Pancreas (tissue), 10 donors: Measurements from ENCODE around the gene RIC8B. TPM values are rescaled to one million over a fixed set of nuclear protein-coding genes. Genes with fewer than 3 reads are reported as not detected.

ENCODE experiments used
- ATAC-seq, 4 donors: fragments of 200-7000 bp; cut with Tn5 transposase; one replicate each; pipeline versions ENCODE4 v1.8.0 to v1.9.1; 2020; ENCODE audit warnings: mild to moderate bottlenecking in 4 of 4, moderate library complexity in 4 of 4
- DNase-seq, 6 donors: peaks; one replicate each; pipeline ENCODE4 v3.0.0-alpha.2; 2020
- FAIRE-seq: peaks from 2 replicates; lab custom pipeline; 2012; peaks lifted over from hg19 to GRCh38; lab: Jason Lieb, UNC
- H3K27ac ChIP-seq, 4 donors: fragments of 200-600 bp; sonication (generic); 1 replicate in 3 of 4; 2 replicates in 1 of 4; pipeline versions ENCODE4 v1.5.0 to v1.8.0; 2020
- H3K27me3 ChIP-seq, 4 donors: fragments of 200-600 bp; one replicate each; pipeline ENCODE4 v1.8.0; 2021
- H3K36me3 ChIP-seq, 3 donors: fragments of 200-600 bp; sonication (generic) in 1 of 3; one replicate each; pipeline versions ENCODE4 v1.5.0 to v1.8.0; 2020 to 2021
- H3K4me1 ChIP-seq, 3 donors: fragments of 200-600 bp; one replicate each; pipeline ENCODE4 v1.8.0; 2021
- H3K4me3 ChIP-seq, 4 donors: fragments of 200-600 bp; sonication (generic) in 2 of 4; one replicate each; pipeline versions ENCODE4 v1.5.0 to v1.8.0; 2020 to 2021
- H3K9me3 ChIP-seq, 4 donors: fragments of 200-600 bp; one replicate each; pipeline ENCODE4 v1.8.0; 2021
- WGBS, 2 donors: extraction: QIAGEN DNeasy Blood & Tissue Kit; methylation state at CpG; one replicate each; pipeline ENCODE4 v1.1.7; 2013; 5-methylcytosine and 5-hydroxymethylcytosine counted together
- intact Hi-C, 3 donors: fragments of 100-400 bp; cut with DNase I; formaldehyde crosslinking; loops; one replicate each; pipeline versions ENCODE4 v1.11.1 to v1.14.2; 2022
- polyA plus RNA-seq, 2 donors: library from polyadenylated mRNA; stranded (reverse); fragments of 200-250 nt; gene quantifications; one replicate each; pipeline ENCODE4 v1.2.3, GENCODE V29; 2013
- total RNA-seq, 6 donors: library from RNA; stranded (reverse); fragmentation: NEBNext Ultra II Directional in 4 of 6; extraction: Animal tissue kit (Norgen Biotek cat#: 25700) in 4 of 6; gene quantifications; one replicate each; pipeline versions ENCODE4 v1.2.1 to v1.2.4, GENCODE V29; 2021 to 2023
- TF ChIP-seq, protein P1 (sequence below), 4 donors: fragments of 200-600 bp; sonication (generic) in 3 of 4; IDR thresholded peaks; one replicate each; pipeline versions ENCODE4 v1.5.0 to v1.8.0; 2021; ENCODE audit warnings: antibody characterized with exemption in 4 of 4
- donor health status: healthy with polysubstance abuse.
- donor health status: DM: no; HTN: no; CAD: no; lungs with moderate emphysema.
- donor health status: DM: no; HTN: no; CAD: no.
- donor health status: control.
- donor health status: control.
- donor health status: Bipolar disorder and iron deficiency.
- donor health status: DM: yes; HTN: yes; CAD: no.
- donor health status: DM: no; HTN: no; CAD: no.
- donor health status: DM: no; HTN: no; CAD: no.
- donor health status: DM: yes; HTN: yes; CAD: no.

The RIC8B gene
- total and polyA plus RNA-seq, 8 donors: 5.3 to 17.5 (median 9.8) TPM

DNA sequence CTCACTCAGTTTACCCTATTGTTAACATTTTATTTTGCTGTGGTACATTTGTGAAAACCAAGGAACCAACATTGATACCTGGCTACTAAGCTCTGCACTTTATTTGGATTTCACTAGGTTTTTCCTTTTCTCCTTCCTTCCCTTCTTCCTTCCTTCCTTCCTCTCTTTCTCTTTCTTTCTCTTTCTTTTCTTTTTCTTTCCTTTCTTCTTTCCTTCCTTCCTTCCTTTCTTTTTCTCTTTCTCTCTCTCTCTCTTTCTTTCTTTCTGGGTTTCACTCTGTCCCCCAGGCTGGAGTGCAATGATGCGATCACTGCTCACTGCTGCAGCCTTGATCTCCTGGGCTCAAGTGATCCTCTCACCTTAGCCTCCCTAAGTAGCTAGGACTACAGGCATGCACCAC, 152.2 kb downstream of the RIC8B start:
- Histone ChIP-seq H3K27me3 (no peaks in the 10 kb centered on the region), H3K4me3 (no peak overlapping the region), H3K4me1 (no peaks in the 10 kb centered on the region), H3K9me3 (no peaks in the 10 kb centered on the region), H3K27ac (no peak overlapping the region), H3K36me3 (no peaks in the 10 kb centered on the region)
- DNase-seq (no peak), FAIRE-seq (no peak), ATAC-seq (no peak)
- intact Hi-C loops: no loop called here
- TF ChIP-seq, protein P1, sequence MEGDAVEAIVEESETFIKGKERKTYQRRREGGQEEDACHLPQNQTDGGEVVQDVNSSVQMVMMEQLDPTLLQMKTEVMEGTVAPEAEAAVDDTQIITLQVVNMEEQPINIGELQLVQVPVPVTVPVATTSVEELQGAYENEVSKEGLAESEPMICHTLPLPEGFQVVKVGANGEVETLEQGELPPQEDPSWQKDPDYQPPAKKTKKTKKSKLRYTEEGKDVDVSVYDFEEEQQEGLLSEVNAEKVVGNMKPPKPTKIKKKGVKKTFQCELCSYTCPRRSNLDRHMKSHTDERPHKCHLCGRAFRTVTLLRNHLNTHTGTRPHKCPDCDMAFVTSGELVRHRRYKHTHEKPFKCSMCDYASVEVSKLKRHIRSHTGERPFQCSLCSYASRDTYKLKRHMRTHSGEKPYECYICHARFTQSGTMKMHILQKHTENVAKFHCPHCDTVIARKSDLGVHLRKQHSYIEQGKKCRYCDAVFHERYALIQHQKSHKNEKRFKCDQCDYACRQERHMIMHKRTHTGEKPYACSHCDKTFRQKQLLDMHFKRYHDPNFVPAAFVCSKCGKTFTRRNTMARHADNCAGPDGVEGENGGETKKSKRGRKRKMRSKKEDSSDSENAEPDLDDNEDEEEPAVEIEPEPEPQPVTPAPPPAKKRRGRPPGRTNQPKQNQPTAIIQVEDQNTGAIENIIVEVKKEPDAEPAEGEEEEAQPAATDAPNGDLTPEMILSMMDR (IDR thresholded peaks at IDR 0.05): no peak
- 93 to 96% methylated on average over 1 of the region's 1 CpG for WGBS, 2 donors

DNA sequence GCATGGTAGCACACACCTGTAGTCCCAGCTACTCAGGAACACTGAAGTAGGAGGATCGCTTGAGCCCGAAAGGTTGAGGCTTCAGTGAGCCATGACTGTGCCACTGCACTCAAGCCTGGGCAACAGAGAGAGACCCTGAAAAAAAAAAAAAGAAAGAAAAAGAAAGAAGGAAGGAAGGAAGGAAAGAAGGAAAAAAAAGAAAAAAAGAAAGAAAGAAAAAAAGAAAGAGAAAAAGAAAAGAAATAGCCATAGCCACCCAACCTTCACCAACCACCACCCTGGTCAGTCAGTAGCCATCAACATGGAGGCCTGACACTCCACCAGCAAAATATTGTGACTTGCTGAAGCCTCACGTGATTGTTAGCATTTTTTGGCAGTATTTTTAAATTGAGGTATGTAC, 159.8 kb downstream of the RIC8B start:
- DNase-seq: no peak
- 82% methylated on average over 3 of the region's 3 CpGs for WGBS, 2 donors
- no peak for ATAC-seq
- no peaks in the 10 kb centered on the region for H3K36me3 ChIP-seq
- FAIRE-seq: no peak
- no peaks in the 10 kb centered on the region for H3K4me1 ChIP-seq
- TF ChIP-seq, protein P1 (IDR thresholded peaks at IDR 0.05): no peak
- intact Hi-C loops: no loop called here
- no peak overlapping the region for H3K27ac ChIP-seq
- no peaks in the 10 kb centered on the region for H3K9me3 ChIP-seq
- no peak overlapping the region for H3K4me3 ChIP-seq
- H3K27me3 ChIP-seq: no peaks in the 10 kb centered on the region

Other genes with a start within 250 kb of the RIC8B start
- gene RFX4, start 191.7 kb upstream of the RIC8B start, total RNA-seq: under 1 TPM in 5 of 6 donors, not detected in 1; 0.06 to 0.51 (median 0.12) TPM
- under 1 TPM; 0.05 to 0.08 TPM for gene RFX4, start 191.7 kb upstream of the RIC8B start, polyA plus RNA-seq
- 10 to 100 TPM; 17.5 to 34.5 (median 24.7) TPM for gene TMEM263, start 181.2 kb downstream of the RIC8B start, total RNA-seq
- 10 to 100 TPM; 12.7 to 23.9 TPM for gene TMEM263, start 181.2 kb downstream of the RIC8B start, polyA plus RNA-seq
- 10 to 100 TPM in 5 of 6 donors, 1 to 10 TPM in 1; 9.9 to 15.0 (median 13.7) TPM for gene MTERF2, start 212.5 kb downstream of the RIC8B start, total RNA-seq
- 10 to 100 TPM; 31.8 to 42.8 TPM for gene MTERF2, start 212.5 kb downstream of the RIC8B start, polyA plus RNA-seq